AG04449 (cell line): ENCODE data around the gene KLF17.
A peak's percentile ranks its signal among the peaks of the same experiment; 100 is the strongest.

Source experiments
- CTCF ChIA-PET: fragments of 350-600 bp; formaldehyde crosslinking; extraction: SDS; loops from one replicate; lab custom pipeline; 2021; ENCODE audit warnings: antibody characterized with exemption; lab: Yijun Ruan, JAX
- POLR2A ChIA-PET: fragments of 400-600, 350-600 bp; formaldehyde crosslinking; extraction: SDS; loops from one replicate; lab custom pipeline; 2020; ENCODE audit warnings: antibody characterized with exemption, inconsistent platforms; lab: Yijun Ruan, JAX
- DNase-seq: peaks from one replicate; pipeline ENCODE4 v3.0.0-alpha.2; 2010; ENCODE audit warnings: low read depth, low spot score
- H3K4me3 ChIP-seq: 2 replicates; pipeline ENCODE4 v1.5.1; 2011; ENCODE audit warnings: low read depth, mild to moderate bottlenecking, control low read depth, low read length
- TF ChIP-seq, protein P1 (sequence below): IDR thresholded peaks from one replicate; pipeline ENCODE4 v1.5.1; 2011; ENCODE audit warnings: mild to moderate bottlenecking, moderate library complexity, low read length, control low read depth, inconsistent platforms; ENCODE audit not compliant: insufficient read depth; ENCODE audit errors: missing control alignments

Gene KLF17

DNA sequence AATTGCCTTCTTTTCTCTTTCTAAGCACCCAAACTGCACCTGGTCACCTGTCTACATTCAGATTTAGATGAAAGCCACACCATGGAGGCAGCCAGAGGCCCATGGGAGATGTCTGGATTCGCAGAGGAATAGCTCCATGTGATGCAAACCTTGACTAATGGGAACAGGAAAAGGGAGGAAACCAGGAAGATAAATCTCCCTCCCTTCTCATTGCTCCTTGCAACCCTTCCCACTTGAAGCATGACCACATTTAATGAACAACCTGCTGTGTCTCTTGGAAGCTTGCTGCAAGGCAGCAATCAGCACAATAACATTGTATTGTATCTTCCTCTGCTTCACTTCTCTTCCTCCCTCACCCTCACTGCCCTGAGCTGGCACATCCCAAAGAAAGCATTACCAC is 42.6 kb upstream of the KLF17 start:
- DNase-seq: no peak
- H3K4me3 ChIP-seq: no peak overlapping the region
- CTCF ChIA-PET: no interaction called here
- TF ChIP-seq, protein P1, sequence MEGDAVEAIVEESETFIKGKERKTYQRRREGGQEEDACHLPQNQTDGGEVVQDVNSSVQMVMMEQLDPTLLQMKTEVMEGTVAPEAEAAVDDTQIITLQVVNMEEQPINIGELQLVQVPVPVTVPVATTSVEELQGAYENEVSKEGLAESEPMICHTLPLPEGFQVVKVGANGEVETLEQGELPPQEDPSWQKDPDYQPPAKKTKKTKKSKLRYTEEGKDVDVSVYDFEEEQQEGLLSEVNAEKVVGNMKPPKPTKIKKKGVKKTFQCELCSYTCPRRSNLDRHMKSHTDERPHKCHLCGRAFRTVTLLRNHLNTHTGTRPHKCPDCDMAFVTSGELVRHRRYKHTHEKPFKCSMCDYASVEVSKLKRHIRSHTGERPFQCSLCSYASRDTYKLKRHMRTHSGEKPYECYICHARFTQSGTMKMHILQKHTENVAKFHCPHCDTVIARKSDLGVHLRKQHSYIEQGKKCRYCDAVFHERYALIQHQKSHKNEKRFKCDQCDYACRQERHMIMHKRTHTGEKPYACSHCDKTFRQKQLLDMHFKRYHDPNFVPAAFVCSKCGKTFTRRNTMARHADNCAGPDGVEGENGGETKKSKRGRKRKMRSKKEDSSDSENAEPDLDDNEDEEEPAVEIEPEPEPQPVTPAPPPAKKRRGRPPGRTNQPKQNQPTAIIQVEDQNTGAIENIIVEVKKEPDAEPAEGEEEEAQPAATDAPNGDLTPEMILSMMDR: no peak
- POLR2A ChIA-PET: no interaction called here

DNA sequence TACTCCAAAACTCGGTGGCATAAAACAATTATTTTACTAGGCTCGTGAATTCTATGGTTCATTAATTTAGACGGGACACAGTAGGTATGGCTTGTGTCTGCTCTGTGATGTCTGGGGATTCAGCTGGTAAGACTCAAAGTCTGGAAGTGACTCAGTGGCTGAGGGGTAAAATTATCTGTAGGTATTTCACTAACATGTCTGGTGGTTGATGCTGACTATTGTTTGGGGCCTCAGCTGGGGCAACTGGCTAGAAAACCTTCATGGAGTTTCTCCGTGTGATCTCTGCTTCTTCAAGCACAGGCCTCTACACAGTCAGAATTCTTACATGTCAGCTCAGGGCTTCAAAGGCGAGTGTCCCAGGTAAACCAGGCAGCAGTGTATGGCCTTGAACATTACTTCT is 41.2 kb upstream of the KLF17 start:
- CTCF ChIA-PET: no interaction called here
- POLR2A ChIA-PET: no interaction called here

DNA sequence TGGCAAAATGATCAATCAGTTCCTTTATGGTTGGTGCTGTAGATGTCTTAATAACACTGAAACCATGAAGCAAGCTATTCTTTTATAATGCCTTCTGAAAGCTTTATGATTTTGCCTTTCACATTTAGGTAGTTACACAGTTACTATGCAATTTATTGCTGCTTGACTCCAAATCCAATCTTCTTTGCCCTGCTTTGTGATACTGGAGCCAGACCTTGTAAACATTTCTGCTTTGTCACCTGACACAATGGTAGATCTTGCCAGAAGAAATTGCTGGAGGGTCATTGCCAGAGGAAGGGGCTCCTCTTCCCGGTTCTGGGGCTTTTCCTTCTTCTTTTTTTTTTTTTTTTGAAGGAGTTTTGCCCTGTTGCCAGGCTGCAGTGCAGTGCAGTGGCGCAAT is 40.5 kb upstream of the KLF17 start:
- ChIA-PET CTCF (interaction anchor here (1.1 kb wide), 1 partner anchor 10 kb away, joined by 3 read pairs; no protein-coding TSS in a partner anchor), POLR2A (no interaction called here)
- DNase-seq: no peak
- TF ChIP-seq, protein P1: no peak
- H3K4me3 ChIP-seq: no peak overlapping the region

More for the DNA sequence above, 41.2 kb upstream of the KLF17 start:
- H3K4me3 ChIP-seq: no peak overlapping the region
- no peak for DNase-seq
- TF ChIP-seq, protein P1: no peak

DNA sequence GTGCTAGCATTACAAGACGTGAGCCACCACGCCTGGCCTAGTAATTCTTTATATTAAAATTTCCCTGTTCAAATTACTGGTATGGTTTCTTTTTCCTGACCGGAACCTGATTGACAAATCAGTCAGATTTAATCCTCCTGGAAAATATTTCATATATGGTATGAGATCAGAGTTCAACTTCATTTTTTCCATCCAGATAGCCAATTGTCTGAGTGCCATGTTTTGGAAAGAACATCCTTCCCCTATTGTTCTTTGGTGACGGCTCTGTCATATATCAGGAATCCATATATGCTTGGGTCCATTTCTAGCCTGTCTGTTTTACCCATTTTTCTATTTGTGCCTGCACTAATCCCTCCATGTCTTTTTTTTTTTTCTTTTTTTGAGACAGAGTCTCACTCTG is 39.1 kb upstream of the KLF17 start:
- POLR2A ChIA-PET: no interaction called here

DNA sequence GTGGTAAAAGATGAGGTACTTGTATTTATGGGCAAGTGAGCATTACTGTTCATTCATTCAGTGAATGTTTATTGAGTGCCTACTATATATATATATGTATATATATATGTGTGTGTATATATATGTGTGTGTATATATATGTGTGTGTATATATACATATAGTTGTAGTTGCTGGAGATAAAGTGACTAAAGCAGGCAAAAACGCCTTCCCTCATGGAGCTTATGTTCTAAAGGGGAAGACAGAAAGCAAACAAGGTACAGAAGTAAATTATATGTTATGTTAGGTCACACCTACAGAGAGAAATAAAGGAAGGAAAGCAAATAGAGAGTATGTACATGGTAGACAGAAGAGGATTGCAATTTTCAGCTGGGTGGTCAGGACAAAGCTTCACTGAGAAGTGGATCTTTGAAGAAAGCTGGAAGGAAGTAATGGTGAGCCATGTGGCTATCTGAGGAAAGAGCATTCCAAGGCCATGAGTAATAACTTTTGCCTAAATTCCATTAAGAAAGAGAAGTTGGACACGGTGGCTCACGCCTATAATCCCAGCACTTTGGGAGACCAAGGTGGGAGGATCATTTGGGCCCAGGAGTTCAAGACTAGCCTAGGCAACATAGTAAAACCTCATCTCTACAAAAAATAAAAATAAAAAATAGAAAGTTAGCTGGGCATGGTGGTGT is 33.5 kb upstream of the KLF17 start:
- CTCF ChIA-PET: interaction anchor here (0.7 to 2.5 kb wide), 5 partner anchors 9 to 80 kb away, joined by 3 to 9 read pairs (median 5); no protein-coding TSS in a partner anchor
- TF ChIP-seq, protein P1: no peak
- H3K4me3 ChIP-seq: no peak overlapping the region
- POLR2A ChIA-PET: interaction anchor here (0.6 to 1.1 kb wide), 3 partner anchors 9 to 39 kb away, joined by 3 read pairs; no protein-coding TSS in a partner anchor
- DNase-seq: peak; percentile 31

More for the DNA sequence above, 39.1 kb upstream of the KLF17 start:
- CTCF ChIA-PET: no interaction called here
- H3K4me3 ChIP-seq: no peak overlapping the region
- DNase-seq: no peak
- TF ChIP-seq, protein P1: no peak

DNA sequence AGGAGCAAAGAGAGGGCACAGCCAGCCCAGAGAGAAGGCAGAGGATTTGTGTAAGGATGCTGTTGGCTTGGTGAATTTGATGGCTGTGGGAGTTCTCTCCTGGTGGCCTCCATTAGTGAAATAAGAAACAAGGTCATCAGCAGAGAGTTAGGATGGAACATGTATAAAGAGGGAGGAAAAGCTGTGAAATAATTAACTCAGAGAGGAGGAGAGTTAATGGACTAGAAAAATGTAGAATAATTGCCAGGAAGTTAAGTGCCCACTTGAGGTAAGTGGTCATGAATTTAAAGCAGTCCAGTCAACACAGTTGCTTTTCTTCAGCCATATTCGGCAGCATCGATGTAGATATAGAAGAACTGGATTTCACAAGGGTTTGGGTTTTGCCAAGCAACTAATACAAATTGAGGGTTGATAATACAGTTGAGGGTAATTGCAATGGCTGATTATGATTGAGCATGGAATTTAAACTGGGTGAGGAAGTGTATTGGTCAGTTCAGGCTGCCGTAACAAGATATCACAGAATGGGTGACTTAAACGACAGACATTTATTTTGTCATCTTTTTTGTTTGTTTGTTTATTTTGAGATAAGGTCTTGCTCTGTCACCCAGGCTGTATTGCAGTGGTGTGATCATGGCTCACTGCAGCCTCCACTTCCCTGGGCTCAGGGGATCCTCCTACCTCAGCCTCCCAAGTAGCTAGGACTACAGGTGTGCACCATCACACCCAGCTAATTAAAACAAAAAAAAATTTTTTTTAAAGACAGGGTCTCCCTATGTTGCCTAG is 31.7 kb upstream of the KLF17 start:
- POLR2A ChIA-PET: no interaction called here
- CTCF ChIA-PET: interaction anchor here (1.3 to 2.0 kb wide), 2 partner anchors 22 to 50 kb away, joined by 3 to 5 read pairs; no protein-coding TSS in a partner anchor
- DNase-seq: no peak
- H3K4me3 ChIP-seq: no peak overlapping the region
- TF ChIP-seq, protein P1: no peak
